Measurements from ENCODE around the gene TRIP13.

The TRIP13 gene

DNA sequence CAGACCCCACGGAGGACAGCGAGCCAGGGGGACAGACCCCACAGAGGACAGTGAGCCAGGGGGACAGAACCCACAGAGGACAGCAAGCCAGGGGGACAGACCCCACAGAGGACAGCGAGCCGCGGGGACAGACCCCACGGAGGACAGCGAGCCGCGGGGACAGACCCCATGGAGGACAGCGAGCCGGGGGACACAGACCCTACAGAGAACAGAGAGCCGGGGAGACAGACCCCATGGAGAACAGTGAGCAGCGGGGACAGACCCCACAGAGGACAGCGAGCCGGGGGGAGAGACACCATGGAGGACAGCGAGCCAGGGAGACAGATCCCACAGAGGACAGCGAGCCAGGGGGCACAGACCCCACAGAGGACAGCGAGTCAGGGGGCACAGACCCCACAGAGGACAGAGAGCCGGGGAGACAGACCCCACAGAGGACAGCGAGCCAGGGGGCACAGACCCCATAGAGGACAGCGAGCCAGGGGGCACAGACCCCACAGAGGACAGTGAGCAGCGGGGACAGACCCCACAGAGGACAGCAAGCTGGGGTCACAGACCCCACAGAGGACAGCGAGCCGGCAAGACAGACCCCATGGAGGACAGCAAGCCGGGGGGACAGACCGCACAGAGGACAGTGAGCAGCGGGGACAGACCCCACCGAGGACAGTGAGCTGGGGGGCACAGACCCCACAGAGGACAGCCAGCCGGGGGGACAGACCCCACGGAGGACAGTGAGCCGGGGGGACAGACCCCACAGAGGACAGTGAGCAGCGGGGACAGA is 37.5 kb upstream of the TRIP13 start:
- DNase-seq = no peak

DNA sequence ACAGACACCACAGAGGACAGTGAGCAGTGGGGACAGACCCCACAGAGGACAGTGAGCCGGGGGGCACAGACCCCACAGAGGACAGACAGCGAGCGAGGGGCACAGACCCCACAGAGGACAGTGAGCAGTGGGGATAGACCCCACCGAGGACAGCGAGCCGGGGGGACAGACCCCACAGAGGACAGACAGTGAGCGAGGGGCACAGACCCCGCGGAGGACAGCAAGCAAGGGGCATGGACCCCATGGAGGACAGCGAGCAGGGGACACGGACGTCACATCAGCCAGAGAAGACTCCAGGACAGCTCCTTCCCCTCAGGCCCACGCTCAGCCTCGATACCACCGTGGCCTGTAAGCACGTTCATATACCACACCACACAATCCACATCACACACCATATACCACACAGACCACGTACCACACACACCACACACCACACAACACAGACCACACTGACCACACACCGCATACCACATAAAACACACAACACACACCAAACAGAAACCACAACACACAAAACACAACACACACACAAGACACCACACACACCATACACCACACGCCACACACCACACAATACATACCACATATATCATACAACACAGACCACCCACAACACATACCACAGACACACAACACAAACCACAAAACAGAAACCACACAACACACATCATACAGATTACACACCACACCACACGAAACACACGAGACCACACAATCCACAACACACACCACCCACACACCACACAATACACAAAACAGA is 36.7 kb upstream of the TRIP13 start:
- no peak for DNase-seq

DNA sequence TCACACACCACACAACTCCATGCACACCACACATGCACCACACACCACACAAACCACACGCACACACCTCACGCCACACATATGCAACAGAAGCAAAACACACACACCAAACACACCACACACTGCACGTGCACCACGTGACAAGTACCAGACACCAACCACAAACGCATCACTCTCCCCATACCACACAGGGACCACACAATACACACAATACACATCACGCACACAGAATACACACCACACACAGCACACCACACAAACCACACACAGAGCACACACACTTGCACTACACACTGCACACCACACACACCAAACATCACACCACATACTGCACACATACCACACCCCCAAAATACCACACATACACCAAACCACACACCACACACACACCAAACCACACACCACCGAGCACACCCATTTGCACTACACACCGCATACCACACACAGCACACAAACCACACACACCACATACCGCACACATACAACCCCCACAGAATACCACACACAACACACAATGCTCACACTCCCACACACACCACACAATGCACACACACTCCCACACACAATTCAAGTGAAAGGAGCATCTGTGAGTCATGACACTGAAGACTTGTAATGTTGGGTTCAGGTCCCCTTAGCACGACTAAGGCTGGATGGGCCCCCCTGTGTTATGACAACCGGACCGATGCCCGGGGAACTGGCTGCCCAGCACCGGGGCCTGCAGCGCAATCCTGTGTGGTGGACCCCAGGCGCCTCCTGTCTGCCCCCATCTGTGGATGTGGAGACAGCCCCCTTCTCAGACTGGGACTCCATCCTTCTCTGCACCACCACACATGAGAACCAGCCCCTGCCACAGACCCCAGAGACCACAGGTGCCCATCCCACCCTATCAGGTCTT is 35.9 kb upstream of the TRIP13 start:
- no peak for DNase-seq

GRCh38 chr5:858726-859125 is 34.0 kb upstream of the TRIP13 start:
- no peak for DNase-seq

- DNase-seq = no peak
These were observed 33.3 kb upstream of the TRIP13 start for GRCh38 chr5:859391-859790.

- DNase-seq = no peak
These were observed 32.8 kb upstream of the TRIP13 start for GRCh38 chr5:859798-860296.

DNA sequence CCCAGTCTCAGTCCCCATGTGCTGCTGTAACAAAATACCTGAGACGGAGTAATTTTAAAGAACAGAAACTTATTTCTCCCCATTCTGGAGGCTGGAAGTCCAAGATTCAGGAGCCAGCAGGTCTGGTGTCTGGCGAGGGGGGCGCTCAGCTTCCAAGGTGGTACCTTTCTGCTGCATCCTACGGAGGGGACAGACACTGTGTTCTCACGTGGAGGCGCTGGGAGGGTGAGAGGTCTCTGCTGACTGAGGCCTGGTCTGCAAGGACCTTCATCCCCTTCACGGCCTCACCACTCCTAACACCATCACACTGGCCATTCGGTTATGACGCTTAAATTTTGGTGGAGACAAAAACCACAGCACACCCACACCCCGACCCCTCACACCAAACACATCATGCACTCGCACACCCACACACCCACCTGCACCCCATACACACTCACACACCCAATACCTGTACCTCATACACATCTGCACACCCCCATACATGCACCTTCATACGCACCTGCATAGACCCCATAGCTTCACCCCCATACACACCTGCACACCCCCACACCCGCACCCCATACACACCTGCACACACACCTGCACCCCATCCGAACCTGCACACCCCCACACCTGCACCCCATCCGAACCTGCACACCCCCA is 32.1 kb upstream of the TRIP13 start:
- no peak for DNase-seq

GRCh38 chr5:861442-862366 is 31.0 kb upstream of the TRIP13 start:
- DNase-seq = no peak

GRCh38 chr5:862367-863243 is 30.1 kb upstream of the TRIP13 start:
- no peak for DNase-seq

GRCh38 chr5:863244-863805 is 29.4 kb upstream of the TRIP13 start:
- DNase-seq = no peak

DNA sequence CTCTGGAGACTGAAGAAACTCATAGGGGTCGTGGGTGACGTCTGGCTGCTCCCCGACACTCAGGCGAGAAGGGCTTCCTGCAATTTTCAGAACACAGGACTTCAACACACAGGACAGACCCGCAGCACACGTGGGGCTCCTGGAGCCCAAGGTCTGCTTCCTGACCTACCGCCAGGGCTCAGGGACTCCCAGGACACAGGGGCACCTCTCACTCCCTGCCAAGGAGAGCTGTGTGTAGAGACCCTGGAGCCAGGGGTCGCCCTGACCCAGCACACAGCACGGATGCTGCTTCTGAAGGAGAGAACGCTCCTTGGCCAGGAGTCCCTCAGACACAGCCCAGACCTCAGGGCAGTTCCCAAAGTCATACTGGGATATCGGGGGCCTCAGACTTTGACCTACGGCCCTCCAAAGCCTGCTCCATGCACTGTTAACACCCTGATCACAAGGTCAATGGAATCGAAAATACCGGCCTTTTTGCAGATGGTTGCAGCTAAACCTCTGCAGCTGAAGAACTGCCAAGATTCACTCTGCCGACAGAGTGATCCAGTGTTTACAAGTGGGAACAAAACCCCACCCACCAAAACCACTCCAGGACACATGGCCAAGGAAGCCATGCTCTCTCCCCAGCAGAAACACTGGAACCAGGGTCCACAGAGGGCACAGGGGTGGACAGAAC is 28.1 kb upstream of the TRIP13 start:
- DNase-seq = no peak

- no peak for DNase-seq
These were observed 27.5 kb upstream of the TRIP13 start for GRCh38 chr5:865168-865521.

DNA sequence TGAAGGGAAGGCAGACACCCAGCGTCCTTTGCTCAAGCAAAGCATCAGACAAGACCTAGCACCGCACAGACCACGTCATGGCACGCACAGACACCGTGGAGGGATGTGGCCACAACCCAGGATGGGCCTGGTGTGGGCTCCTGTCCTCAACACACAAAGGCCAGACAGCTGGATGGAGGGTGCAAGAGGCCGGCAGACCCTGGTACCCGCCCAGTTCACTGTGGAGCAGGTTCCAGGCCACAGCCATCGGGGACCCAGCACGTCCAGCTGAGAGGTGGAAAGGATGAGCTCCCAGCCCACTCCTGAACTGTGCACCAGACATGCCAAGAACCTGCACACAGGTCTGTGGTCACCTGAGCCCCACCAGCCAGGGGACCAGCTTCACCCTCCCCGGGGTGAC is 26.9 kb upstream of the TRIP13 start:
- no peak for DNase-seq

DNA sequence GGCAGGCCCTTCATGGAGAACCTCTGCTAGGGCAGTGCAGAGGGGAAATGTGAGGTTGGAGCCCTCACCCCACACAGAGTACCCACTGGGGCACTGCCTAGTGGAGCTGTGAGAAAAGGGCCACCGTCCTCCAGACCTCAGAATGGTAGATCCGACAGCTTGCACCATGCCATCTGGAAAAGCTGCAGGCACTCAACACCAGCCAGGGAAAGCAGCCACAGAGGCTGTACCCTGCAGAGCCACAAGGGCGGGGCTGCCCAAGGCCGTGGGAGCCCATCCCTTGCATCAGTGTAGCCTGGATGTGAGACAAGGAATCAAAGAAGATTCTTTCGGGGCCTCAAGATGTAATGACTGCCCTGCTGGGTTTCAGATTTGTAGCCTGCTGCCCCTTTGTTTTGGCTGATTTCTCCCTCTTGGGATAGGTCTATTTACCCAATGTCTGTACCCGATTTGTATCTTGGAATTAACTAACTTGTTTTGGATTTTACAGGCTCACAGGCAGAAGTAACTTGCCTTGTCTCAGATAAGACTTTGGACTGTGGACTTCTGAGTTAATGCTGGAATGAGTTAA is 25.3 kb upstream of the TRIP13 start:
- DNase-seq = no peak

GRCh38 chr5:868428-869135 is 24.1 kb upstream of the TRIP13 start:
- no peak for DNase-seq

DNA sequence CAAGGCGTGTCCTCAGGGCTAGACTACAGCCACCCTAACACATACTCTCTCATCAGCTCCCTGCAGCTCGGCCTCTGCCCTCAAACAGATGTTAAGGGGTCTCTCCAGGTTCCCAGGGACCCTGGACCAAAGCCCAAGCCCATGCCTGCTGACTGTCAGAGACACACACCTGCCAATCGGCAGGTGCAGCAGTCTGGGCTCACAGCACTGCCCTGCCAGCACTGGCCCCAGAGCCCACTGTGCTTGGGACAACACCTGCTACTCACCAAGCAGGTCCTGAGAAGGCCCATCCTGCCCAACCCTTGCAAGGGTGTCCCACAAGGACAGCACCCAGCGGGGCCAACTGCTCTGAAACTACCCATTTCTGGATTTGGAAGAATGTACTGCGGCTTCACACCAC is 21.7 kb upstream of the TRIP13 start:
- no peak for DNase-seq

- DNase-seq = no peak
These were observed 20.9 kb upstream of the TRIP13 start for GRCh38 chr5:871596-872298.

- no peak for DNase-seq
These were observed 20.4 kb upstream of the TRIP13 start for GRCh38 chr5:872301-872700.

Data from stimulated activated CD4-positive, alpha-beta T cell treated with anti-CD3 and anti-CD28 coated beads, Interleukin-15, amount 100 ng/mL, for 24 hours (primary cell).